KG1 (cell line): ENCODE data around the gene CCL23.
"Not testable (repeated sequence)": the region's sequence is repeated elsewhere in the genome, so short reads cannot be mapped to it uniquely, and the experiment has no call there.

ENCODE experiments used
- DNase-seq: peaks from one replicate; lab custom pipeline; 2025; lab: John Stamatoyannopoulos, UW

The CCL23 gene

DNA sequence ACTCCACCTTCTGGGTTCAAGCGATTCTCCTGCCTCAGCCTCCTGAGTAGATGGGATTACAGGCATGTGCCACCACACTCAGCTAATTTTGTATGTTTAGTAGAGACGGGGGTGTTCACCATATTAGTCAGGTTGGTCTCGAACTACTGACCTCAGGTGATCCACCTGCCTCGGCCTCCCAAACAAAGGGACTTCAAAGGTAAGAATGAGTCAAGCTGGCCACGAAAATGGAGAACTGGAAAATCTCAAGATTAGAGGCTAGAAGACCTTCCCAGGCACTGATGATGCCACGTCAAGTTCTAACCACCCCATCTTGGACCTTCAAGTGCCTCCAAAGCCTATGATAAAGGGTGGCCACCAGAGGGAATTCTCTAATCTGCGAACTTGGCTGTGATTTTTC lies 15.1 kb downstream of the CCL23 start:
- no peak for DNase-seq

- no peak for DNase-seq
Observed at GRCh38 chr17:36001862-36002603, 15.7 kb downstream of the CCL23 start.

- DNase-seq: no peak
Observed at GRCh38 chr17:36001110-36001771, 16.5 kb downstream of the CCL23 start, which contains the start of gene CCL15. CCL15 (minus strand) TSS chr17:36001553; CDS start chr17:36001492, 61 bp downstream.

DNA sequence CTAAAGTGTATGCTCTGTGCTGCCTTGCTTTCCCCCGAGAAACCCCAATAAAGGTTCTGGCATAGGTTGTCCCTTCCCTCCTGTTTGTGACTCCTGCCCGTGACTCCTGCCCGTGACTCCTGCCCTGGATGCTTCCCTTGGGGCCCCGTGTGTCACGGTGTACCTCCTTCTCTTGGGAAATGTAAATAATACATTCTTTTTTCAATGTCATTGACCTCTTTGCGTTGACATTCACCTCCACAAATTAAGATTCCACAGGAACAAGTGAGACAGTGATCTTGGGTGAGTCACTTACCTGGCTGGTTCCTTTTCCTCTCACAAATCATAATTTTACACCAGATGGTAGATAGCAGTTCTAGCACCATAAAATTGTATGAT lies 17.1 kb downstream of the CCL23 start:
- no peak for DNase-seq

- no peak for DNase-seq
Observed at GRCh38 chr17:35998756-35999155, 19.0 kb downstream of the CCL23 start.

- DNase-seq: no peak
Observed at GRCh38 chr17:35998018-35998545, 19.7 kb downstream of the CCL23 start.

DNA sequence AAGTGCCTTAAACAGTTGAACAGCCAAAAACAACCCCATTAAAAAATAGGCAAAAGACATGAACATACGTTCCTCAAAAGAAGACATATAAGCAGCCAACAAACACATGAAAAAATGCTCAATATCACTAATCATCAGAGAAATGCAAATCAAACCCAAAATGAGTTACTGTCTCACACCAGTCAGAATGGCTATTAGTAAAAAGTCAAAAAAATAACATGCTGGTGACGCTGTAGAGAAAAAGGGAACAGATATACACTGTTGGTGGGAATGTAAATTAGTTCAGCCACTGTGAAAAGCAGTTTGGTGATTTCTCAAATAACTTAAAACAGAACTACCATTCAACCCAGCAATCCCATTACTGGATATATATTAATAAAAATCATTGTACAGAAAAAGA lies 22.4 kb downstream of the CCL23 start:
- not testable (repeated sequence) for DNase-seq

DNA sequence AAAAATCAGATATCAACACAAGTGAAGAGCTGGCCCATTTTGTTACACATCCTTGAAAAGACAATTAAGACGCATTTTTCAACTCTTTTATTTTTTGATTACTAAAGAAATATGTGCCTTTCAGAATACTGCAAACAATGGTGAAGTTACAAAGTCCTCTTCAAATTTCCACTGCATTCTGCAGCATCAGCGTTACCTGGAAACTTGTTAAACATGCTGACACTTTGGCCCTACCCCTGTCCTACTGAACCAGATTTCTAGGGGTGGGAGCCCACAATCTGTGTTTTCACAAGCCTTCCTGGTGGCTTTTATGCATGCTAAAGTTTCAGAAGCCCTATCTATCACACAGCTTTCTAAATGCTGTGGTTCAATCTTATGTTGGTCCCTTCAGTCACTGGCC lies 26.7 kb downstream of the CCL23 start:
- DNase-seq: no peak

GRCh38 chr17:35988164-35988563 lies 29.6 kb downstream of the CCL23 start:
- DNase-seq: no peak

DNA sequence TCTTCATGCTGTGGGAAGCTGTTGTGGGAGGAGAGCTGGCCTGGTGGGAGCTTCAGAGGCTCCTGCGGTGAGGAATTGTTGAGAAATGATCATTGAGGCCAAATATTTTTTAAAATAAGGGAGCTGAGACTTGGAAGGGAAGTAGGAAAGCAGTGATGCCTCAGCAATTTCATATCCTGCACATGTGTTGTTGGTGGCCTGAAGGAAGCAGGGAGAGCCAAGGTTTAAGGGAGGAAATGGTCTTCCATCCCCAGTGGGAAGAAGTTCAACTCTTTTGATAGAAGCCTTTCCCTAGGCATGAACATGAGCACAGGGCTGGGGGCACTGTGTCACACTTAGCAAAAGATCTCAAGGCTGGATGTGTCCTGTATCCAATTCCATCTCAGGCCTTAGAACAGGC lies 31.1 kb downstream of the CCL23 start, which contains the start of gene CCL14:
CCL14 (minus strand) TSS at position 87 of the 400 bp plus-strand sequence; CDS start at position 7, 80 bp downstream.
- DNase-seq: no peak

- no peak for DNase-seq
Observed at GRCh38 chr17:35984140-35984539, 33.6 kb downstream of the CCL23 start.

DNA sequence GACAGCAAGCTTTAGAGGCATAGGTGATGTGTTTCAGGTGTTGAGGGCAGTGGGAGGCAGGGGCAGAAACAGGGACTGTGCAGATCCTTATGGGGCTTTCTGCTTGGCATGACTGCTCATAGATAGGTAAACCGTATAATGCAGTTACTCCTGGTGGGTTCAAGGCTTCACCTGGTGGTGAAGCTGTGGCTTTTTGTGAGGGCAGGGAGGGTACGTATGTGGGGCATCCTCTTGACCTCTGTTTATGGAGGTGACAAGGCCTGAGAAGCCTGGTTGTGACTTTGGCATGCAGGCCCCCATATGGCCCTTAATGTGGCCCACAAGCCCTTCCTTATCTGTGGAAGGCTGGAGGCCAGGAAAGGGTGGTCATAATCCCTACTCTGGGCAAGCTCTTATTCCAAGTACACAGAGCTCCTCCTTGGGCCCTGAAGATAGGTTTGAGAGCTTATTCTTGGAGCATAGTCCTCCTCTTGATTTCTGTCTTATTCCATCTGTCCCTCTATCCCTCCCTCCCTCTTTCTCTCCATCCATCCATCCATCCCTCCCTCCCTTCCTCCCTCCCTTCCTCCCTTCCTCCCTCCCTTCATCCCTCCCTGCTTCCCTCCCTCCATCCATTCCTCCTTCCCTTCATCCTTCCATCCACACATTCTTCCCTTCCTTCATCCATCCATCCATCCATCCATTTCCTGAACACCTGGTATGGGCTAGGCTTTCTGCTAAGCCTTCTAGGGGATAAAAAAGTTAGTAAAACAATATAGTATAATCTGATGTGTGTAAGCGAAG lies 35.2 kb downstream of the CCL23 start:
- DNase-seq: no peak

- DNase-seq: no peak
Observed at GRCh38 chr17:35981908-35982330, 35.9 kb downstream of the CCL23 start.

GRCh38 chr17:35981246-35981645 lies 36.5 kb downstream of the CCL23 start, which contains the start of gene CCL16:
CCL16 (minus strand) TSS chr17:35981497; CDS start chr17:35981420, 77 bp downstream.
- no peak for DNase-seq

GRCh38 chr17:35978346-35978745 lies 39.4 kb downstream of the CCL23 start:
- DNase-seq: no peak

- no peak for DNase-seq
Observed at GRCh38 chr17:35977509-35977908, 40.3 kb downstream of the CCL23 start.

DNA sequence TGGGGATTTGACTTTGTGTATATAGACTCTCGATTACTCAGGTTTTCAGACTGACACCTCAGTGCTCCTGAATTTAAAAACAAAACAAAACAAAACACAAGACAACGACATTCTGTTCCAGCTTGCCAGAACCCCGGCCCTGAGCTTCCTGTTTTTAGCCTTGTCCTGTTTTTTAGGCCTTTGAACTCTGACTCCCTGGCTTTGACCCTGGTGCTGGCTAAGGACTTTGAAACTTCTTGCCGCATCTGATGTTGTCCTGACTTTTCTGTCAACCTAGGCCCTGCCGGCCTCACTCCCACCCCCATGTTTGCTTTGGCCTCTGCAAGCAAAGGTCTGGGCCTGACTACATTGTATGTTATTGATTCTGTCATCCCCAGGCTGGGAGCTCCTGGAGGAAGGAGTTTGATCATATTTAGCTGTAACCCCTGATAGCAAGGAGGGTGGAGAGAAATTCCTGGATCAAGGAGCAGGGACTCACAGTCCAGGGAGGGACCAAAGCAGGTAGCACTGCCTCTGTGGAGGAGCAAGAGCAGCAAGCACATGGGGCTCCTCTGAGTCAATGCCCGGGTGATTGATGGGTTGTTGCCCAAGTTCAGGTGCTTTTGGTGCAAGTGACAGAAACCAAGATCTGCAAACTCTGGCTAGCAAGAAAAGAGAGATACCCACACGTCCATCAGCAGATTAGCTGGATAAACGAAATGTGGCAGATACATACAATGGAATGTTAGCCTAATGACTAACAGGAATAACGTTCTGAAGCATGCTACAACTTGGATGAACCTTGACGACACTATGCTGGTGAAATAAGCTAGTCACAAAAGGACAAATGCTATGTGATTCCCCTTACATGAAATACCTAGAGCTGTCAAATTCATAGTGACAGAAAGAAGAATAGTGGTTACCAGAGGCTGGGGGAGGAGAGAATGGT lies 44.2 kb downstream of the CCL23 start:
- DNase-seq: no peak

DNA sequence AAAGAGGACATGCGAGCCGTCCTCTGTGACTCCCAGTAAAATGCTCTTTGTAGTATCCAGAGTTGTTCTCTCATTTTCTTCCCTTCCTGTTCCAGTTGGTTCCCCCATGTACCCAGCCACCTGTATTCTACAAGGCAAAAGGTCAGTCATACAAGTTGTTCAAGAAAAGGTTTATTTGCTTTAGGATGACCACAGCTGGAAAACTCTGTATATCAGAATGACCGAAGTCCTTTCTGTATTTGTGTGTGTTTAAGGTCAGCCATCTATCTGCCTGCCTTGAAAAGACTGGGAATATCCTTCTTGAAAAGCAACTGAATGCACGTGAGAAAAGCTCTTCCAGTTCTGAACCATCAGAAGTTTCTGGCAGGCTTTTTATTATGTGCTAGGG lies 44.8 kb downstream of the CCL23 start:
- DNase-seq: no peak

DNA sequence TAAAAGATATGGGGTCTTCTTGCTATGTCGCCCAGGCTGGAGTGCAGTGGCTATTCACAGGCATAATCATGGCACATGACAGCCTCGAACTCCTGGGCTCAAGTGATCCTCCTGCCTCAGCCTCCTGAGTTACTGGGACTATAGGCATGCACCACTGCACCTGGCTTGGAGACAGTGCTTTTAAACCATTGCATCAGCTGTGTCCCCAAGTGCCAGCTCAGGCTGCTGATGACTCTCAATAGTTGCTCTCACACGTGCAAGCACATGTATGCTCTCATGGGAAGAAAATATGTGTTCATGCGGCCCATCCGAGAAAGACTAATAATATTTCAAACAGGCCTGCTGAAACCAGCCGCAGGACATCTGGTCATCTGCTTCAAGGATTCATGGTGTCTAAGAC lies 45.2 kb downstream of the CCL23 start:
- no peak for DNase-seq

GRCh38 chr17:35972066-35972465 lies 45.7 kb downstream of the CCL23 start:
- DNase-seq: no peak
